Epithelial cell of esophagus (primary cell): ENCODE measurements around the gene FRMPD1.

ENCODE experiments used
- DNase-seq: peaks from one replicate; pipeline ENCODE4 v3.0.0; 2010; ENCODE audit warnings: low read depth
- H3K4me3 ChIP-seq: 2 replicates; pipeline ENCODE4 v1.5.1; 2011; ENCODE audit warnings: mild to moderate bottlenecking, low read length, control low read depth
- TF ChIP-seq, protein P1 (sequence below): IDR thresholded peaks from 2 replicates; pipeline ENCODE4 v1.5.1; 2011; ENCODE audit warnings: low read depth, mild to moderate bottlenecking, low read length, control low read depth, inconsistent platforms; ENCODE audit not compliant: insufficient read depth; ENCODE audit errors: missing control alignments

The FRMPD1 gene

DNA sequence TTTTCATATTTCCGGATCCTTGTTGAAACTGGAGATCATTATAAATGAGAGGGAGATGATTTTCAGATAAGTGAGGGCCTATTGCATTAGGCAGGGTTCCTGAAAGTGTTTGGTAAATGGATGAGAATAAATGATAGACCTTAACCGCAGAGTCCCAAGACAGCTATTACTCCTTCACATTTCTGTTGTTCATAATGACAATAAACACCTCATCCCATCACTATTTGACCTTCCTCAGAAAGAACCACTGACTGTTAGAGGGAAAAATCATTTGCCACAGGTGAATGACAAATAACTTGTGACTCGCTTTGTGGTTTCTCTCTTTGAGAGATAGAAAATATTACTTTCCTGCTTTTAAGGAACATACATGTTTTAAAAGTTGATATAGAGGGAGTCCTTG is 55.5 kb downstream of the FRMPD1 start:
- no peak overlapping the region for H3K4me3 ChIP-seq
- DNase-seq, result peak; percentile 34
- TF ChIP-seq, protein P1, sequence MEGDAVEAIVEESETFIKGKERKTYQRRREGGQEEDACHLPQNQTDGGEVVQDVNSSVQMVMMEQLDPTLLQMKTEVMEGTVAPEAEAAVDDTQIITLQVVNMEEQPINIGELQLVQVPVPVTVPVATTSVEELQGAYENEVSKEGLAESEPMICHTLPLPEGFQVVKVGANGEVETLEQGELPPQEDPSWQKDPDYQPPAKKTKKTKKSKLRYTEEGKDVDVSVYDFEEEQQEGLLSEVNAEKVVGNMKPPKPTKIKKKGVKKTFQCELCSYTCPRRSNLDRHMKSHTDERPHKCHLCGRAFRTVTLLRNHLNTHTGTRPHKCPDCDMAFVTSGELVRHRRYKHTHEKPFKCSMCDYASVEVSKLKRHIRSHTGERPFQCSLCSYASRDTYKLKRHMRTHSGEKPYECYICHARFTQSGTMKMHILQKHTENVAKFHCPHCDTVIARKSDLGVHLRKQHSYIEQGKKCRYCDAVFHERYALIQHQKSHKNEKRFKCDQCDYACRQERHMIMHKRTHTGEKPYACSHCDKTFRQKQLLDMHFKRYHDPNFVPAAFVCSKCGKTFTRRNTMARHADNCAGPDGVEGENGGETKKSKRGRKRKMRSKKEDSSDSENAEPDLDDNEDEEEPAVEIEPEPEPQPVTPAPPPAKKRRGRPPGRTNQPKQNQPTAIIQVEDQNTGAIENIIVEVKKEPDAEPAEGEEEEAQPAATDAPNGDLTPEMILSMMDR, result no peak

DNA sequence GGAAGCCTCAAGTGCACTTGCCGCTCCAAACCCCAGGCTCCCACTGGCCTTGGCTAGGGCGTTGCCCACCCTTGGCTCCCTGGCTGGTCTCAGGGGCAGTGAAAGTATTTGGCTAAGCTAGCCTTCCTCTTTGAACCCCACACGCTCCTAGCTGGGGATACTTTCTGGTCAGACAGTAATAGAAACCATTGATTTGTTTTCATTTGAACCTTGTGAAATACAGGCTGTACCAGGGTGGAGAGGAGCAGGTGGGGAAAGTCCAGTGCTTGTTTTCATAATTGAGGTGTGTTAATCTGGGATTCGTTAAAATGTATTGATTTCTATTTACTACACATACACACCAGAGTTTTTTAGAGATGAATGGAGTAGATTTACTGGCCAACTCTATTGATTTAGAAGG is 57.0 kb downstream of the FRMPD1 start:
- DNase-seq, result no peak
- H3K4me3 ChIP-seq, result no peak overlapping the region
- TF ChIP-seq, protein P1, result no peak

DNA sequence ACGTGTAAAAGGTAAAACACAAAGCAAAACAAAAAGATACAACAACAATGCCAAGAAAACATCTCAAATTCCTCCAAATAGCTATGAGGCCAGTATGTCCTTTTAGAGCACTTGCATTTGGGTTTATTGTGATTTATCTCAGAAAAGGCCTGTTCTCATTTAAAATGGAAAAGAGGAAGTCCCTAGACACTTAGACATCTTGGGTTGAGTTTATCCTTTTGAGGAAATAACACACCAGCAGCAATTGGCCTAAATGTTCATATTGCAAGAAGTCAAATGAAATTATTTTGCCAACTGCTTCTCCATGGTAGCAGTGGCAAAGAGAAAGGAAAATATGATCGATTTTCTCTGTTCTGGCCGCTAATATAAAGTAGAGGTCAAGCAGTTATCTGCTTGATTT is 59.3 kb downstream of the FRMPD1 start:
- TF ChIP-seq, protein P1, result no peak
- H3K4me3 ChIP-seq, result no peak overlapping the region
- no peak for DNase-seq

DNA sequence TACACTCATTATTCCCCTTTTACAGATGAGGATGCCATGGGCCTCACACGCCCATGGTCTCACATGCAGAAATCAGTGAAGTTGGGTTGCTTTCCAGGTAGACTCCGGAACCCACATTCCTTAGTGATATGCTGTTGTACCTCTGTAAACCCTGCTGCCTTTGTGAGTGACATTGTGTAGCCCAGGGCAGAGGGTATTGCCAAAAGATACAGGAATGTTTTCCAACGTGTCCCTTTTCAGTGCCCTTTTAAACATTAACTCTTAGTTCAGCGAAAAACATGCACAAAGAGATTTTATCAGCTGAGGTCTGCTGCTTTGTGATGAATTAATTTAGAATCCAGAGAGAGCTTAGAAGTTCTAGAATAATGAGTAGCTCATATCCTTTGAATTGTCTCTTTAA is 64.5 kb downstream of the FRMPD1 start:
- DNase-seq, result no peak
- no peak overlapping the region for H3K4me3 ChIP-seq
- TF ChIP-seq, protein P1, result no peak

DNA sequence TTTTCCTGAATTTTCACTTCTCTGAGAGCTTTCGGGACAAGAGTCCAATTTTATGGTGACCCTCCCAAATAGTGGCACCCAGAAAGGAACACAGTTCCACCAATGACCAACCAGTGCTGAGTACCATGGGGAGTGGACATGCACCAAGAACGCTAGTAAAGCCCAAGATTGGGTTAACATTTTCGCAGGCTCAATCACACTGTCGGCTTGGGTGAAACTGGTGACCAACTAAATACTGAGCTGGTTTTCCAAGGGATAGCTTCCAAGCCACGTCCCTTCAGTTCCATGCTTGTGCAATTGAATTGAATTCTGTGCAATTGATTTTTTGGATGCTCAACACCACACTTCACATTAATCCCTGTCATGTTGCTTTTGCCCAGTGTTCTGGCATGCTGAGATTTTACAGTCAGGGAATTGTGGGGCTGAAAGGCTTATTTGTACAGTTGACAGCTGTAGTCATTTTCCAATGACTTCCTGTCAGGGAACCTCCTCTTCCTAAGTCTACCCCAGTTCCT is 65.3 kb downstream of the FRMPD1 start:
- TF ChIP-seq, protein P1, result no peak
- no peak overlapping the region for H3K4me3 ChIP-seq
- DNase-seq, result no peak

DNA sequence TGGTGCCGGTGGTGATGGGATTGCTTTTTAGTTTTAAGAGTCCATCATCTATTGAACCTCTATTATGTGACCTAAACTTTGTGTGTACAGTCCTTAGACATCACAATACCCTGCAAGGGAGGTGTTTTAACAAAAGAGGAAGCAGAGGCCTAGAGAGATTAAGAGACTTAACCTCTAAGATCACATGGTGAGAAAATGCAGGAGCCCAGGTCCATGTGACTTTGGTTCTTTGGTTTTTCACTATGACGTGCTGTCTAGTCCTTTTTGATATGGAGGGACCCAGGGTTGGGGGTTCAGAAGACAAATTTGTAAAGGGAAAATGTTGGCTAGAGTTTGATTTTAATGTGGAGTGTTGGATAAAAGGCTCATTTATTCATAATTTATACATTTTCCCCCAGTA is 68.8 kb downstream of the FRMPD1 start:
- TF ChIP-seq, protein P1, result no peak
- H3K4me3 ChIP-seq, result no peak overlapping the region
- DNase-seq, result no peak

DNA sequence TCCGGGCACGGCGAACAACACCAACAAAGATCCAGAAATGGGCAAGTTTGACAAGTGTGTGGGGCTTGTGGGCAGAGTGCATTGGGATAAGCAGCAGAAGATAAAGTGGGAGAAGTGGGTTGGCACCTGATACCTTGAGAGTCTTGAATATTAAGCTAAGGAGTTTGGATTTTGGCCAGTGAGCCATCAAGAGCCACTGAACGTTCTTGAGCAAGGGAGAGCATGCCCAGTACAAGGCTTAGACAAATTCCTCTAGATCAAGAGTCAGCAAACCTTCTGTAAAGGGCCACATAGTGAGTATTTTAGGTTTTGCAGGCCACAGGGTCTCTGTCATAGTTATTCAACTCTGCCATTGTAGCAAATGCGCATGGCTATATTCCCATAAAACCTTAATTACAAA is 76.3 kb downstream of the FRMPD1 start:
- no peak overlapping the region for H3K4me3 ChIP-seq
- no peak for DNase-seq
- TF ChIP-seq, protein P1, result no peak
